ENCODE measurements around the gene CYP19A1.

Gene CYP19A1

DNA sequence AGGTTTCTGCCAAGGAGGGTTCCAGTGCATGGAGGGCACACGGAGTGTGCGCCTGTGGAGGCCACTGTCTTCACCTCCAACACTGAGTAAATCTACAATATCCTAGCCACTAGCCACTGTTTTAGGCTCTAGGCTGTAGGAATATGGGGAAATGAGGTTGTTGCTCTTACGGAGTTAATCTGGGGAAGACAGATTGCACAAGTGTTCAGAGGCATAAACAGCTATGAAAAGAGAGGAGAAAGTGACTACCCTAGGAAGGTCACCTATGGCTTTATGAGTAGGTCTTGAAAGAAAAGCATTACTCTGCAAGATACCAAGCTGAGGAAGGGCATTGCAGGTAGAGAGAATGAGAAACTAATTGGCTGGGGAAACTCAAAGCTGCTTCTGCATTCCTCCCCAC, 85.7 kb downstream of the CYP19A1 start:
- DNase-seq: no peak

DNA sequence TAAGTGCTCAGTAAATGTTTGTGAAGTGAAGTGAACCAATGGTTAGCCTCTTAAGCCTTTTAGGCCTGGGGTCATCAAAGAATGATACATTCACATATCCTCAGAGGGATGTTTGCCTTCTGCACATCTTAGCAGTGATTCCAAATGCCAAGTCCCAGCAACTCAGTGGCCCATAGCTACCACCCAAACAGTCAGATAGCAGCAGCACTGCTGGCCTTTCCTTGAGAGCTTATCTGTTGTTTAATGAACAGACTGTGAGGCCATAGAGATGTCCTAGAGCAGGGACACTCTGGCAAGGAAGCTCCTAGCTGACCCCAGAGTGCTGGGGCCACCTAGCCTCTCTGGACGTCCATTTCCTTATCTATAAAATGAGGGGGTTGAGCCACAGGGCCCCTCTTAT, 86.8 kb downstream of the CYP19A1 start:
- no peak for DNase-seq

DNA sequence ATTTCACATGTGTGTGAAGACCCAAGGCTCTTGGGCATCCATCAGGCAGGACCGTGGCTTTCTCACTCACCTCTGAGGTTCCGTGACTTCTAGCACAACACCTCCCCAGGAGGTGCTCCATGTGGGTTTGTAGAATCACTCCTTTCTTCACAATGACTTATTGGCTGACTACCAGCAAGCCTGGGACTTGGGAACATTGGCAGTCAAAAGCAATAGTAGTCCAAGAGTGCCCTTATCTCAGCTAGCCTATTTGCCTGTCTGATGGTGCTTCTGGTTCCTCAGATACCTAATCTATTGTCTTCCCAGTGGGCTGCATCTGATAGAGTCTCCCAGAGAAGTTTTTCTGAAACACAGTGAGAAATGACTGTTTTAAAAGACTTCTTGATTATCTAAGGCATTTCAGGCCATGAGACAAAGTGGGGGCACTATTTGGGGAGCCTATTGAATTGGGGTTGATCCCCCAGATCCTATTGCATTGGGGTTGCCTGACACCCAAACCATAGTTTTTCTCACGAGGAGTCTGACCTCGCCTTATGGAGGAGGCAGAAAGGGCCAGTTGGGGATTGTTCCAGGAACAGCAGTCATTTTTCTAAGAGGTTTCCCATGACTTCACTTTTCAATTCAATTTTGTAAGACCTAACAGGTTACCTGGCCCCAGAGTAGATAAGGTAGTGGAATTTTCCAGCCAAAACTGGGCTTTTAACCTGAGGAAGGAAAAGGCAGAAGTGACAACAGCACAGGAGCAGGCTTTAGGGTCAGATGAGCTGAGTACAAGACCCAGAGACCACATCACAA, 88.0 kb downstream of the CYP19A1 start:
- DNase-seq: no peak

DNA sequence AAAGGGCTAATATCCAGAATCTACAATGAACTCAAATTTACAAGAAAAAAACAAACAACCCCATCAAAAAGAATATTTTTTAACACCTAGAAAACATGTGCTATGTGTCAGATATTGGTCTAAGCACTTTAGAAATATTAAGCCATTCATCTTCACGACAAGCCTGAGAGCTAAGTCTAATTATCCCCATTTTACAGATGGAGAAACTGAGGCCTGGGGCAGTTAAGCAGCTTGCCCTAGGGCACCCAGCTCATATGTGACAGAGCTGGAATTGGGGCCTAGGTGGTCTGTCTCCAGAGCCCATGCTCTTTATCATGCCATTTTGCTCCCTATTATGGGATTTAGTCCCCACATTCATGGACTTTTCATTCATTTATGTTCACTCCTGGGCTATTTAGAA, 92.8 kb downstream of the CYP19A1 start:
- no peak for DNase-seq

DNA sequence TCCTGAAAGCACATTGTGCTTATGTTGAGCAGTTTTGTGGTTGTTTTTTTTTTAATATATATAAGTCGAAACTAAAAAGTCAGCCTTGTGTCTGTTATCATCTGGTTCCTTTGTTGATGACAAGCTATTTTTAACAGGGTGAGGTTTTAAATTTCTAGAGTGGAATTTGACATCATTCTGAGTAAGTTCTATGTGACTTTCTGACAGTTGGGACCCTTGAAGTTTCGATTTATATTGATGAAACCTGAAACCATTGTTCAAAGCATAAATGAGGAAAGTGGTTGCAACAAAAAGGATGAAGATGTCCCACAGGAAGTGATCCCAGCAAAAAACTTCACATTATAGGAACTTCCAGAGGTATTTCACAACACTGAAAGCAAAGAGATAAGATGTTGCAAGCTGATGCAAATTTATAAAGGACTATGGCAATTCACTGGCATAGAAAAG, 94.0 kb downstream of the CYP19A1 start:
- DNase-seq: no peak

DNA sequence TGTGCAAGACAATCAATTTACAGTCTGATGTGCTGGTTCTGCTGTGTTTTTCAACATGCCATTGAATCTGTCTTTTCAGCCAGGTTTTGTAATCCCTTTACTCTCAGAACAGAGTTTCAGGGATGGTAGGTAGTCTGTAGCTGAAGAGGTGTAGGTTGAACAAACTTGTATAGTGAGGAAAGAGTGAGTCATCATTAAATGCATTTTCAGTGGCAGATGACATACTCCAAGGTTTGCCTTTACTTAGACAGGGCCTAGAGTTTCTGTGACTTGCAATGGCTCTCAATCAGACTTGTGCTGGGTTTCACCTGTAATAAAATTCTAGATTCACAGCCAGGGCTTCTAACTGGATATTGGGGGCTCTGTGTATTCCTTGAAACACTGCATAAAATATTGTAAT, 94.6 kb downstream of the CYP19A1 start:
- DNase-seq: no peak

DNA sequence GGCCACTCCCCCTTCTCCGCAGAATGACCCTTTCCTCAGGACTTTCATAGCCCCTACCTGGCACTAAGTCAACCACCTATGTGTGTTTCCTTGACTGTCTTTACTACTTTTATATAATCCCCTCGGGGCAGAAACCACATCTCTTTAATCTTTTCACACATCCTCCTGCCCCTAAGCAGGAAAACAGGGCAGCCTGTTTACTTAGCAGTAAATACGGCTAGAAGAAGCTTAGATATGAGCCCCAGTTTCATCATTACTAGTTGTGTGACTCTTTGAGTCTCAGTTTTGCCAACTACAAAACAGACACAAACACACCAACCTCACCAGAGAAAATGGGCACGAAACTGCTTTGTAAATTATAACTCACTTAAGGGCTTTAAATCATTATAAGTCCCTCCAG, 98.3 kb downstream of the CYP19A1 start:
- no peak for DNase-seq

DNA sequence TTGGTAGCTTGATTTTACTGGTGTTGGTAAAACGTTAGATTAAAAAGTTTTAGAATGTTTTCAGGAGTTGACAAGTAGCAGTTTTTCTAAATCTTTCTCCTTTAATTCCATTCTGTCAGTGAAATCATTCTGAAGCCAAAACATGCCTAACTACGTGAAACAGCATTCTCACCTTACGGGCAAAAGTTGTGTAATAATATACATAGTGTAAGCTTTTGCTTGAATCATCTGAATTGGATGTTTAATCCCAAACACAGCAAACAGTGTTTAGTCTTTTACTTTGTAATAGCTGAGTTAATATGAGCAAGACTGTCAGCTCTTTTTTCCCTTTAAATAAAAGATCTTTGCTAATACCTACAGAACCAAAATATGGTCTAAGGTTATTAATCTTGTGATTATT, 100.6 kb downstream of the CYP19A1 start:
- DNase-seq: no peak

DNA sequence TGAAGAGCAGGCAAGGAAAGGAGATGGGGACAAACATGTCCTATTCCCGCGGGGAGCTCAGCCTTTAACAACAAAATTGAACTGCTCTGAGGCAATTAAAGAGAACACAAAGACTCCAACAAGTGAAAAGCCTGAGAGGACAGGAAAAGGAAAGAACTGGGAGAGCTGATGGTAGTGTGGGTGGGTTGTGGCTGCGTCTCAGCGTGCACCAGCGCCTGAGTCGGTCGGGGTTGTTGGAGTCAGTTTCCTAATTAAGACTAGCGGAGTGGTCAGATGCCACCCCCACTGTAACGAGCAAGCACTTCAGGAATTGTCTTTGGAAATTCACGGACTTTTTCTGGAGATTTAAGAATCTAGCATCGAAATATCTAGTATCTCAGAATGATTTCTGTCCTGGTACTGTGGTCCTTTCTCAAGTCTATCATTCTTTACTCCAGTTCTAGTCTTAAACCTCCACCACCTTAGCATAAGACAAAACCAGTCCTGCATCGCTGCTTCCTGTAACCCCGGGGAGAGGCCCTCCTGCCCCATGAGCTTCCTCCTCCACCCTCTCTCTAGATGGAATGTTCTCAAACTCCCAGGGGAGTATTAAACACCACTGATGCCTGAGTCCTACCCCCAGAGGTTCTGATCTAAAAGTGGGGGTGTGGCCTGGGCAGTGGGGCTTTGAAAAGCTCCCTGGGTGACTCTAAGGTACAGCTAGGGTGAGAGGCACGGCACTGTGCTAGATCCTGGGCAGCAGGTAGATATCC, 104.0 kb downstream of the CYP19A1 start:
- no peak for DNase-seq

DNA sequence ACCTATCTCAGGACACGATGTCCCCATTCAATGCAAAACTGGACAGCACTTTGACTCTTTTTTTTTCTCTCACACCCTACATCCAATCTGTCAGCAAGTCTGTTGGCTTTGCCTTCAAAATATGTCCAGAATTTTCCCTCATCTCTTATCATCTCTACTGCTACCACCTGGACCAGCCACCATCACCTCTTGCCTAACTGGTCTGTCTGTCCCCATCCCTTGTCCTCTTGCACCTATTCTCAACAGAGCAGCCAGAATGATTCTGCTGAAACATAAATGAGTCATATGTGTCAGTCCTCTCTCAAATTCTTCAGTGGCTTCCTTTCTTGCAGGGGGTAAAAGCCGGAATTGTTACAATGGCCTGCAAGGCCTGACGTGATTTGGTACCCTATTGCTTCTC, 105.8 kb downstream of the CYP19A1 start:
- no peak for DNase-seq

DNA sequence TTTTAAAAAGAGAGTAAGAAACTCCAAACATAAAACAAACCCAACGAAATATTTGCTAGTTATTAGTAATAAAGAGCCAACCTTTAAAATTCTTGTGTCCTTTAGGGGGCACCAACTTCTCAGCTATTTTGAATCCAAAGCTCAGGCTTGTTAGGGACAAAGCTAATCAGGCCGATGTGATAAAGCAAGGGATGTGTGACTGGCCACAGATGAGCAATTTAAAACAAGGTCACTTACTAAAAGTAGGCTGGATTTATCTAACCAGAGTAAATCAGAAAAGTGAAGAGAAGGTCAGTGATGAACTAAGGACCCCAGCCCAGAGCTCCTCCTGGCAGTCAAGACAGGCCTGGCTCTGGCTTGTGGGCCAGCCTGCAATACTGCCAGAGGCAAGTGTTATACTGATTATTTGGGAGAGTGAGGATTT, 108.5 kb downstream of the CYP19A1 start:
- no peak for DNase-seq

DNA sequence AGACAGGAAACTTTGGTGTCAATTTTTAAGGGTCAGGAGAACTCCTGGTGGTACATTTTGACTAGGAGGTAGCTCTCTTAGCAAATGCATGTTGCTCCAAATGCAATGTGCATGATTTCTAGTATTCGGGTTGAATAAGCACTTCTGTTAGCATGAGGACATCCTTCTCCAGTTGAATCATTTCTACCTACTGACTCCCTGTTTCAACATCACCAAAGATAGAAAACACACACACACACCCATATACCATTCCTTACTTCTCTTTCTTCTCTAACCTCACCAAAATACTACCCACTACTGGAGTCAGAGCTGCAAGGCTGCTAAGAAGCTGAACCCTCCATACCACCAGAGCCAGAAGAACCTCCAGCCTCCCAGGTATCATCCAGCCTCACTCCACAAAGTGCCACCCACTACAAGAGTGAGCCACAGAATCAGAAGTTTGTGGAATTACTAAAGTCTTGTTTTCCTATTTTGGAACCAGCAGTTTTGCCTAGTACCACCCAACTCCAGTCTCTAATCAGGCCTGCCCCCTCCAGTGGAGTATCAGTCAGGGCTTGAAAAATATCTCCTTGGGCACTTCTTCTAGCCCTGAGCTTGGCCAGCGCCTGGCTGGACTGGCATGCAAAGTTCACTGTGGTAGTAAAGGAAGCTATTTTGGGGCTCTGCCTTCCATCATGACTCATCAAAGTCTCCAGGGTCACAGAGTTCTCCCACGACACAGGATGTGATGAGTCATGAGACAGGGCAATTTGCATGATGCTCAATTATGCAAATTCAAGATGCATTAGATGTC, 110.3 kb downstream of the CYP19A1 start:
- no peak for DNase-seq

DNA sequence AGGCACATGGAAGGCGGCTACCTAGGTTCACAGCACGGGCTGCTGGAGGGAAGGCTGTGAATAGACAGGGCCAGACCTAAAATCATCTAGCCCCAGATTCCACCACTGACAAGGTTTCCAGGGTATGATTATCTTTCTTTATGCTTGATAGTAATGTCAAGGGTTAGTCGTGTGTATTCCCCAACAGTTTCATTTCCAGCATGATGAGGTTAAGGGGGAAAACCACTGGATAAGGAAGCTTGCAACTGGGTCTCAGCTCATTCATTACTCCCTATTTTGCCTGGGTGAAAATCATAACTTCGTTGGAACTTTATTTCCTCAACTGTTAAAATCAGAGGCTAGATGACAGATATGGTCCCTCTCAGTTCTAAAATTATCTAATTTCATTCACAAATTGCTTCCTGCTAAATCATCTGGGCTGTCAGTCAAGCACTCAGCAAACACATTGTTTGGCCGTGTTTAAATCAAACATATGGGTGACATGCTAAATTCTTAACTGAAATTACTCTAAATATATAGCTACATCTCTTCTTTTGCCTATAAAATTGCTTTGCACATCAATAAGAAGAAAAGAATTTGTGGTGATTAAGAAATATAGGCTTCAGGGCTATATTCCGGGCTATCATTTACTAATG, 111.7 kb downstream of the CYP19A1 start:
- DNase-seq: no peak

DNA sequence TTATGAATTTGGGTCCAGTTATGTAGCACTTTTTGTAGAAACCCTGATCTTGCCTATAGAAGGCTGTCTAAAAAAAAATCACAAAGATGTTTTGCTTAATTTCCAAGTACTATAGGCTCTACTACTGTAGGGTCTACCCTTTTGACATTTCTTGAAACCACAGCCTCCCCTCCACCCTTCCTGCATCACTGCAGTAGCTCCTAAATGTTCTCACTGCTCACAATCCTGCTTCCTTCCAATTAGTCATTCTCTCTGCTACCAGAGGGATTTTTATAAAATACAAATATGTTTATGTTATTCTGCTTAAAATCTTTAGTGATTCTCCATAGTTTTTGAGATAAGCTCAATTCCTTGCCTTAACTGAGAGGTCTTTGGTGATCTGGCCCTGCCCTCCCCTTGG, 114.0 kb downstream of the CYP19A1 start:
- no peak for DNase-seq

DNA sequence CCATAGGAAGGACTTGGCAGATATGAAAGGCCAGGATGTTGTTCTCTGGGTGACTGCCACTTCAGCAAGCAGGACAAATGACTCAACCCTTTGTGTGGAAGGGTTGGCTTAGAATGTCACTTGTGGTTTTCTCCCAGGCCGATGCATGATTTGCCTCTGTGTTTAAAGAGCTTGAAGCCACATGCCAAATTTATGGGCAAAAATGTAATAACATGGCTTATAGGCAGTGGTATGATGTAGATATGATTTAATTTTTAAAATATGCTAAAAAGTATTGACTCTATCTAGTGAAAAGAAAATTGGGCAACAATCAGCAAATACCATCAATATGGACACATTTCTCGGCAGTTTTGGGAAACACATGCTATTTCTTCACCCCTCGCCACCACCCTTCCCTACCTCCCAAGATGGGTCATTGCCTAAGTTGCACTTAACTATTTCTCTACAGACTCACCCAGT, 114.6 kb downstream of the CYP19A1 start:
- no peak for DNase-seq

DNA sequence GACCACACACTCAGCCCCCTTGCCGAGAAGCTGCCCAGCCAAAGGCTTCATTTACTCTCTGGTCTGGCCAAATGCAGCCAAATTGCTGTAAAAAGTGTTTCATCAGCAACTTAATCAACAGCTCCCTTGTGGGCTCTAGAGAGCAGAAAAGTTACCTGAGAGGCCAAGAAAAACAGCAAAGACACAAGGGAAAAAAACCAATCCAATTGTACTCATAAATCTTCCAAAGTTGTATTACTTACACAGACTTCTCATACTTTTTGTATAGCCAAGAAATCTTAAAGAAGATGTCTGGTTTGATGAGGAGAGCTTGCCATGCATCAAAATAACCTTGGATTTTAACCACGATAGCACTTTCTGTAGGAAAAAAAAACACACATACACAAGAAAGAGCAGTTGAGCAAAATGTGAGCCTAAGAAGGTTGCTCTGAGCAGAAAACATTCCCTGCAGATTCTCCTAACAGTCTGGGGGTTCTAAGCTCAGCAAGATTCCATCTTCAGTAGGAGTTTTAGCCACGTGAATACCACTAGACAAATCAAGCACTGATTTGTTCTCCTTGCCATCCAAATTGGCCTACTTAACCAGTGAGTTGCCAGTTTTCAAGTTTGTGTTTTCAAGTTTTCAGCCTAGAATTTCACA, 120.0 kb downstream of the CYP19A1 start:
- DNase-seq: no peak

DNA sequence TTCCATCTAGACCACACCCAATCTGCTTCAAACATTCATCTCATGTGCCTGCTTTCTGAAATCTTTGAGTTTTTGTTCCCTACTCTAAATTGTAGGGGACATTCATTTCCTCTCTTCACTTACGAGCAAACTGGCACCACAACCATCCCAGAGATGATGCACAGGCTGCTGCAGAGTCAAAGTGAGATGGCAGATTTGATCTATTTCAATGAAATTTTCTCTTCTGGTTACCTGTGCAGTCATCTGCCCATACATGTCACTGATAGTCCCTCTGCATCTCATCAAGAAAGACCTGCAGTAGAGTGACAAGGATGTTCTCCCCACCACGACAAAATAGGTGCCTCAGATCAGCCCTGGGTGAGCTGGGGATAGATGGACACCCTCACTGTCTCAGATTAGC, 125.5 kb downstream of the CYP19A1 start:
- DNase-seq: no peak

DNA sequence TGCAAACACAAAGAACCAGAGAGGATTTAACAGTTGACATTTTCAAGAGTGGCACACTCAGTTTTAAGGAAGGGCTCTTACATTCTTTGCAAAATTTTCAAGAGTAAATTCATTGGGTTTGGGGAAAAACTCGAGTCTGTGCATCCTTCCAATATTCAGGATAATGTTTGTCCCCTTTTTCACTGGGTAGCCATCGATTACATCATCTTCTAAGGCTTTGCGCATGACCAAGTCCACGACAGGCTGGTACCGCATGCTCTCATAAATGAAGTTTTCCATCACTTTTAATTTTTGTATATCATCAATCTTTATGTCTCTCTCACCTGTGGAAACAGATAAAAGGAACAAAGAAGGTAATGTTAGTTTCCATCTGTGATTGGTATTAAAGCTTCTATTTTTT, 126.2 kb downstream of the CYP19A1 start:
- DNase-seq: no peak

DNA sequence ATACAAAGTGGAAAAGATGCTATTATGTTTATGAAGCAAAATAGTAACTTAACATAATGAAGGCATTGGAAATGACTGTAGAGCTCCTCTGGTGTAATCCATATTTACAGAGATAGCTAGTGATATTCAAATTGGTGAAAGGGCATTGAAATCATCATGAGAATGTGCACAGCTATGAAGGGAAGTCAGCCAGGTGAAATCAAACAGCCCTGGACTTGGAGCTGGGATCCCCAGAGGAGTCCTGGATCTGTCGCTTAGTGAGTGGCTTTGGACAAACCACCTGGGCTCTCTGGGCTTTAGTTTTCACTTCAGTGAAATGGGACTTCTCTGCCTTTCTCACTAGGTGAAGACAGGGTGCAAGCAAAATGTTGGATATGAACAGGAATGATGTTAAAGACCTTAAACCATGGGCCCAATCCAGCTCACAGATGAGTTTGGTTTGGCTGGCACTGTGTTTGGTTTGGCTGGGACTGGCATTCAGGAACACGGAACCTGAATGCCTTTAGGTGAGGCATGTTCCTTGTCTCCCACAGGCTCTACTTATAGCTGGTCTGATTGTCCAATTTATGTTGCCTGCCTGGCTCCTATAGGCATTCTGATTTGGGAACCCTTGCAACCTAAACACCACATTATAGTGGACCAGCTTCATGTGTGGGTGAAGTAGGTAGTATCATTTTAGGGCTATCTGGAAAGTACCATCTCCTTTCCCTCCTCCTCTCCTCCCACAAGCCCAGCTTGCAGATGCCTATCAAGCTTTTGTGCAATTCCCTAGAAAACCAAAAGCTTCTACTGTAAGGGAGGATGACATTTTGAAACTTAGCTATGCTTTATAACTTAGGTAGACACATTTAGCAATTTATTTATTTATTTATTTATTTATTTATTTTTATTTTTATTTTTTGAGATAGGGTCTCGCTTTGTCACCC, 133.1 kb downstream of the CYP19A1 start:
- DNase-seq: no peak

DNA sequence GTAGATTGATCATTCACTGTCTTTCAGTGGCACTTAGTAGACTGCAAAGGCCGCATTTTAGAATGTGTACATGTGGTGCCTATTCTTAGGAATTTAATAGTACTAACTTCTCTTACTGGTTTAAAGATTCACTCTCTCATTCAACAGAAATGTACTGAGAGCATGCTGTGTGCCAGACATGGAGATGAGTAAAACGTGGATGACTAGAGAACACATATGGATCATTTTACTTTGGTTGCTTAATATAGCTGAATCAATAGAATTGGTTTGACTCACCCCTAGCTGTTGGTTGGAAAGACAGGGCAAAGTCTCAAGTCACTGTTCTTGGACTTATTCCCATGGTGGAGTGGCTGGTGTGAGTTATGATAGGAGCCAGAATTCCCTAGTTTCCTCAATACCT, 134.6 kb downstream of the CYP19A1 start:
- no peak for DNase-seq

DNA sequence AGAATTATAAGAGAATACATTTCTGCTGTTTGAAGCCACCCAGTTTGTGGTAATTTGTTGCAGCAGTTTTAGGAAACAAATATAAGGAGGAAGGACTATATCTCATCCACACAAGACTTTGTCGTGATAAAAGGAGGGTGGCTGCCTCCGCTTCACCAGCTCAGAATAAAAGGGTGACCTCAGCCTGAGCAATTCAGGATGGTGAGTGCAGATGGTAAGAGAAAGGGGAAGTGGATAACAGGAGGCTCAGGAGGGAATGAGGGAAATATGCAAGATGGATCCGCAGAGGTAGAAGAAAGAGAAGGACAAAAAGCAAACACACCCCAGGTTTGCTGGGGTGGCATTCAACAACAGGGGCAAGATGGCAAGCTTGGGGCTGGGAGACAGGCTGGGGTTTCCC, 135.6 kb downstream of the CYP19A1 start:
- DNase-seq: no peak
